Activated T-helper 17 cell treated with anti-CD3 and anti-CD28 coated beads, Interleukin-2, amount 50 U/mL, for 72 hours (primary cell): ENCODE results near the gene SORL1. TPM values are rescaled to one million over a fixed set of nuclear protein-coding genes. Genes with fewer than 3 reads are reported as not detected.
"Not testable (repeated sequence)": the region's sequence is repeated elsewhere in the genome, so short reads cannot be mapped to it uniquely, and the experiment has no call there.

Experiments
- ATAC-seq: fragments of 150-1000 bp; cut with Tn5 transposase; replicated peaks from 2 replicates; pipeline ENCODE4 v1.10.0; 2021; ENCODE audit warnings: mild to moderate bottlenecking, moderate library complexity
- H3K27ac Mint-ChIP-seq: one replicate; pipeline ENCODE4 v1.8.0; 2022; ENCODE audit warnings: mixed read lengths
- H3K27me3 Mint-ChIP-seq: one replicate; pipeline ENCODE4 v1.8.0; 2022; ENCODE audit warnings: mixed read lengths
- H3K36me3 Mint-ChIP-seq: one replicate; pipeline ENCODE4 v1.8.0; 2022; ENCODE audit warnings: low read depth, mild to moderate bottlenecking, mixed read lengths
- H3K4me1 Mint-ChIP-seq: one replicate; pipeline ENCODE4 v1.8.0; 2022; ENCODE audit warnings: mixed read lengths
- H3K4me3 Mint-ChIP-seq: one replicate; pipeline ENCODE4 v1.8.0; 2022; ENCODE audit warnings: mild to moderate bottlenecking, mixed read lengths
- H3K9me3 Mint-ChIP-seq: one replicate; pipeline ENCODE4 v1.8.0; 2022; ENCODE audit warnings: mixed read lengths
- total RNA-seq, 2 donors: library from RNA; stranded (reverse); gene quantifications; one replicate each; pipeline ENCODE4 v1.2.3, GENCODE V29; 2022

Gene SORL1
- total RNA-seq, 2 donors from 2014 or later: 47.1 to 98.5 TPM

GRCh38 chr11:121483805-121484480 lies 31.8 kb downstream of the SORL1 start:
- H3K27ac Mint-ChIP-seq: peak overlapping the region; percentile 90
- peaks cover 30% of the 10 kb centered on the region for H3K4me1 Mint-ChIP-seq
- H3K27me3 Mint-ChIP-seq: no peaks in the 10 kb centered on the region
- peak overlapping the region; percentile 83 for H3K4me3 Mint-ChIP-seq
- no peak for ATAC-seq
- no peaks in the 10 kb centered on the region for H3K9me3 Mint-ChIP-seq
- peaks cover 51% of the 10 kb centered on the region for H3K36me3 Mint-ChIP-seq

- no peaks in the 10 kb centered on the region for H3K9me3 Mint-ChIP-seq
- H3K36me3 Mint-ChIP-seq: peaks cover 59% of the 10 kb centered on the region
- H3K27ac Mint-ChIP-seq: no peak overlapping the region
- no peaks in the 10 kb centered on the region for H3K27me3 Mint-ChIP-seq
- H3K4me3 Mint-ChIP-seq: no peak overlapping the region
- ATAC-seq: no peak
- H3K4me1 Mint-ChIP-seq: peaks cover 30% of the 10 kb centered on the region
Observed at GRCh38 chr11:121485216-121485615, 33.1 kb downstream of the SORL1 start.

GRCh38 chr11:121486054-121486453 lies 33.9 kb downstream of the SORL1 start:
- H3K27ac Mint-ChIP-seq: no peak overlapping the region
- no peaks in the 10 kb centered on the region for H3K27me3 Mint-ChIP-seq
- no peak for ATAC-seq
- no peaks in the 10 kb centered on the region for H3K9me3 Mint-ChIP-seq
- peaks cover 34% of the 10 kb centered on the region for H3K4me1 Mint-ChIP-seq
- H3K36me3 Mint-ChIP-seq: peaks cover 67% of the 10 kb centered on the region
- H3K4me3 Mint-ChIP-seq: no peak overlapping the region

DNA sequence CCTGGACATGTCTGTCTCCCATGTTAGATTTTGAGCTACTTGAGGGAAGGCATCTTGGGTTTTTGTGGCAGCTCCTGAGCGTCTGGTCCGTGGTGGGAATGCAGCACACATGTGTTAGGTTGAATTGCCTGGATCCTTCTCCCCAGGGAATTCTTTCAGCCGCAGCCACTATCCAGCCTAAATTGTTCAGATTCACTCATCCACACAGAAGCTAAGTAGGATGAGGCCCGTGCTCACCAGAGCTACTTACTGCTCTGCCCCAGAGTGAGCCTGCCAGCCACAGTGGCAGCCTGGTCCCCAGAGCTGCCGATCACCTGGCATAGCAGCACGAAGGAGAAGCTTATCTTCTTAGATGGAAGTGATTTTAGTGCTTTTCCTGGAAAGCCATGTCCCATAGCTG lies 35.1 kb downstream of the SORL1 start:
- Mint-ChIP-seq H3K27ac (peak overlapping the region; percentile 34), H3K4me3 (no peak overlapping the region), H3K9me3 (no peaks in the 10 kb centered on the region), H3K4me1 (peaks cover 28% of the 10 kb centered on the region), H3K36me3 (peaks cover 76% of the 10 kb centered on the region), H3K27me3 (no peaks in the 10 kb centered on the region)
- no peak for ATAC-seq

GRCh38 chr11:121488170-121488569 lies 36.1 kb downstream of the SORL1 start:
- peak overlapping the region; percentile 2 for H3K27ac Mint-ChIP-seq
- H3K4me3 Mint-ChIP-seq: no peak overlapping the region
- H3K27me3 Mint-ChIP-seq: no peaks in the 10 kb centered on the region
- no peaks in the 10 kb centered on the region for H3K9me3 Mint-ChIP-seq
- ATAC-seq: no peak
- peaks cover 23% of the 10 kb centered on the region for H3K4me1 Mint-ChIP-seq
- H3K36me3 Mint-ChIP-seq: peaks cover 80% of the 10 kb centered on the region

DNA sequence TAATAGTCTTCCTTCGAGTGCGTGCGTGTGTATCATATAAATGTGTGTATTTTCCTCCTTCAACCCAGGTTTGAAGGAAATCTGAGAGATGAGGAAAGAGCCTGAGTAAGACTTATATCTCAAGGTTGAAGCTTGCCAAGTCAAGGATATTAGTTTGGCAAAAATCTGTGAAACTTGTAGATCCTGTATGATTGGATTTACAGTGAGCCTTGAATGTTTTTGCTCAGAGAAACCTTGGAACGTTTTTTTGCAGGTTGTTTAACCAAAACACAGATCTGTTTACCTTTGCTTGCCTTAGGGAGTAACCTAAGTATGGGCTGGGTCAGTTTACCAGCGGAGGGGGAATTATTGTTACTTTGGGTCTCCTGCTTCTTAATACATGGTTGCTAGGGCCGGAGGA lies 36.5 kb downstream of the SORL1 start:
- H3K4me3 Mint-ChIP-seq: no peak overlapping the region
- no peak for ATAC-seq
- no peaks in the 10 kb centered on the region for H3K9me3 Mint-ChIP-seq
- H3K4me1 Mint-ChIP-seq: peaks cover 23% of the 10 kb centered on the region
- H3K27ac Mint-ChIP-seq: peak overlapping the region; percentile 2
- H3K36me3 Mint-ChIP-seq: peaks cover 82% of the 10 kb centered on the region
- H3K27me3 Mint-ChIP-seq: no peaks in the 10 kb centered on the region

GRCh38 chr11:121489823-121490222 lies 37.7 kb downstream of the SORL1 start:
- H3K27me3 Mint-ChIP-seq: no peaks in the 10 kb centered on the region
- peak; percentile 40 for ATAC-seq
- no peaks in the 10 kb centered on the region for H3K9me3 Mint-ChIP-seq
- H3K27ac Mint-ChIP-seq: peak overlapping the region; percentile 29
- H3K4me1 Mint-ChIP-seq: peaks cover 24% of the 10 kb centered on the region
- peaks cover 71% of the 10 kb centered on the region for H3K36me3 Mint-ChIP-seq
- no peak overlapping the region for H3K4me3 Mint-ChIP-seq

DNA sequence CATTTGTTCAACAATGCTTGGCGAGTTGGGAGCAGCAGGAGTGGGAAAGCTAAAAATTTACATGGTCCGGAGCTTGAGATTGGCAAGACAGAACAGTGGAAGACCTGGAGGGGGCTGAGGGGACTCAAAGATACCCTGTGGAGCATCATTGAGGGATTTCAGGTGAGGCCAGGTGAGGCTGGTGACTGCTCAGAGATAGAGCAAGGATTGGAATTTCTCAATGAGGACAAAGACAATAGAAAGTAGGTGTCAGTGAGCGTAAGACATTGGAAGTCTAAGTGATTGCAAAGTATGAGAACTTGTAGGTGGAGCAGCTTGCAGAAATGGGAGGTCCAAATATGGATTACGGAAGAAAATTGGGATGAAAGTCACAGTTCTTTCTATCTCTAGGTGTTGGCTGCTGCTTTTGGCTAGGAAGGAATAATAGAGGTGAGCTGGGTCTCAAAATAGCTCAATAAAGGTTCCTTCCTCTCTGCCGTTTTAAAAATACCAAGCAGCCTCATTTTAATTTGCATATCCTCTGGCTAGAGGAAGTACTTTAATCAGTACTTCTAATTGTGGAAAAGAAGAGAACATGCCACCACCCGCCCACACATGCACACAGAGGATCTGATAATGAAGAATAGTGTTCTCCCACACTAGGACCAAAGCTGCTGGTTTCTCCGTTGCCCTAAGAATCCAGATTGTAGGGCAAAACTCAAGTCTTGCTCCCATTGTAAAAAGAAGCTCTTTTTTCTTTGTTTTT lies 42.4 kb downstream of the SORL1 start:
- H3K36me3 Mint-ChIP-seq: peaks cover 78% of the 10 kb centered on the region
- peak; percentile 79 for ATAC-seq
- peak overlapping the region; percentile 65 for H3K27ac Mint-ChIP-seq
- no peaks in the 10 kb centered on the region for H3K27me3 Mint-ChIP-seq
- peak overlapping the region; percentile 69 for H3K4me3 Mint-ChIP-seq
- peaks cover 43% of the 10 kb centered on the region for H3K4me1 Mint-ChIP-seq
- H3K9me3 Mint-ChIP-seq: no peaks in the 10 kb centered on the region

GRCh38 chr11:121497176-121497998 lies 45.3 kb downstream of the SORL1 start:
- no peaks in the 10 kb centered on the region for H3K27me3 Mint-ChIP-seq
- peak overlapping the region; percentile 32 for H3K27ac Mint-ChIP-seq
- peaks cover 73% of the 10 kb centered on the region for H3K36me3 Mint-ChIP-seq

DNA sequence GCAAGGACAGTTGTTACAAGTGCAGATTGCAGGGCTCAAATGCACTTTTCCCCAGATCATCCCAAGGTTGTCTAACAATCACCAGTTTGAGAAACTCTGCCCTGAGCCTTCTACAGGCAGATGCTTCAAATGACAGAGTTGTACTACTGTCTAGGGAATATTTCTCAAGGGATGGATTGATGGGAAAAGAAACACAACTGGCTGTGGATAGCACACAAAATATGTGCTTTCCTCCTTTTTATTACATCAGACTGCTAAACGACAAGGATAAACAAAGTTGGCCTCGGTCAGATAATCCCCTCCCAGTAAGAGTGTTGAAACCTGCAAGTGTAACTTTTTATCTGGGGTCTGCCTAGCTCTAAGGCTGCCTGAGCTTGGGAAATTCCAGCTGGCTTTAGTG lies 47.3 kb downstream of the SORL1 start:
- H3K27ac Mint-ChIP-seq: peak overlapping the region; percentile 39

More at GRCh38 chr11:121497176-121497998, 45.3 kb downstream of the SORL1 start:
- H3K4me3 Mint-ChIP-seq: no peak overlapping the region
- peaks cover 4% of the 10 kb centered on the region for H3K9me3 Mint-ChIP-seq
- H3K4me1 Mint-ChIP-seq: peaks cover 50% of the 10 kb centered on the region
- no peak for ATAC-seq

GRCh38 chr11:121500275-121500674 lies 48.2 kb downstream of the SORL1 start:
- no peaks in the 10 kb centered on the region for H3K27me3 Mint-ChIP-seq
- peaks cover 40% of the 10 kb centered on the region for H3K4me1 Mint-ChIP-seq
- H3K4me3 Mint-ChIP-seq: no peak overlapping the region
- peaks cover 93% of the 10 kb centered on the region for H3K36me3 Mint-ChIP-seq
- peaks cover 4% of the 10 kb centered on the region for H3K9me3 Mint-ChIP-seq
- ATAC-seq: no peak
- peak overlapping the region; percentile 51 for H3K27ac Mint-ChIP-seq

More for the DNA sequence above, 47.3 kb downstream of the SORL1 start:
- Mint-ChIP-seq H3K4me1 (peaks cover 39% of the 10 kb centered on the region), H3K9me3 (peaks cover 4% of the 10 kb centered on the region), H3K27me3 (no peaks in the 10 kb centered on the region), H3K36me3 (peaks cover 85% of the 10 kb centered on the region), H3K4me3 (no peak overlapping the region)
- no peak for ATAC-seq

DNA sequence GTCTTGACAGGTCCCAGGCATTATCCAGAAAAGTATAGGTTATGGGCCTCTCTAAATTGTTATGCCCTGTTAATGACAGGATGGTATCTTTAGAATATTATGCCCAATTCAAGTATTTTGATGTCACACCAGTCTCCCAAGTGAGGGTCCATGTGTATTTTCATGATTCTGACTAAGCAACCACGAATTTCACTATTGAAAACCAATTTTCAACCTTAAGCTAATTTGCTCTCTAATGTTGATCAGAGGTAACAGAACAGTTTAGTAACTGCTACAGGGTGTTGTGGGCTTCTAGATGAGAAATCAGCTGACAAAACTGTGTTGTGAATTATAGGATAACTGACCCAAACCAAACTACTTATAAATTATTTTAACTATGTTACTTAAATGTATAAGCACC lies 48.6 kb downstream of the SORL1 start:
- peak; percentile 31 for ATAC-seq

DNA sequence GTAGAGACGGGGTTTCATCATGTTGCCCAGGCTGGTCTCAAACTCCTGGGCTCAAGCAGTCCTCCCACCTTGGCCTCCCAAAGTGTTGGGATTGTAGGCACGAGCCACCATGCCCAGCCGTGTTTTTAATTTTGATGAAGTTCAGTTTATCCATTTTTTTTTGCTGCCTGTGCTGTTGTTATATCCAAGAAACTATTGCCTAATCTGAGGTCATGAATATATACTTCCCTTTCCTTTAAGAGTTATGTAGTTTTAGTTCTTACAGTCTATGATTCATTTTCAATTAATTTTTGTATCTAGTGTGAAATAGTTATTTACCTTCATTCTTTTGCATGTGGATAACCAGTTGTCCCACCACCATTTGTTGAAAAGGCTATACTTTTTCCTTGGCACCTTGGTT lies 50.9 kb downstream of the SORL1 start:
- H3K4me1 Mint-ChIP-seq: peaks cover 26% of the 10 kb centered on the region
- H3K27me3 Mint-ChIP-seq: no peaks in the 10 kb centered on the region
- H3K36me3 Mint-ChIP-seq: peaks cover 92% of the 10 kb centered on the region
- ATAC-seq: no peak
- no peak overlapping the region for H3K27ac Mint-ChIP-seq
- H3K9me3 Mint-ChIP-seq: peaks cover 4% of the 10 kb centered on the region
- no peak overlapping the region for H3K4me3 Mint-ChIP-seq

More for the DNA sequence above, 48.6 kb downstream of the SORL1 start:
- no peak overlapping the region for H3K27ac Mint-ChIP-seq
- peaks cover 93% of the 10 kb centered on the region for H3K36me3 Mint-ChIP-seq
- H3K9me3 Mint-ChIP-seq: peaks cover 4% of the 10 kb centered on the region
- no peaks in the 10 kb centered on the region for H3K27me3 Mint-ChIP-seq
- peaks cover 36% of the 10 kb centered on the region for H3K4me1 Mint-ChIP-seq
- no peak overlapping the region for H3K4me3 Mint-ChIP-seq

DNA sequence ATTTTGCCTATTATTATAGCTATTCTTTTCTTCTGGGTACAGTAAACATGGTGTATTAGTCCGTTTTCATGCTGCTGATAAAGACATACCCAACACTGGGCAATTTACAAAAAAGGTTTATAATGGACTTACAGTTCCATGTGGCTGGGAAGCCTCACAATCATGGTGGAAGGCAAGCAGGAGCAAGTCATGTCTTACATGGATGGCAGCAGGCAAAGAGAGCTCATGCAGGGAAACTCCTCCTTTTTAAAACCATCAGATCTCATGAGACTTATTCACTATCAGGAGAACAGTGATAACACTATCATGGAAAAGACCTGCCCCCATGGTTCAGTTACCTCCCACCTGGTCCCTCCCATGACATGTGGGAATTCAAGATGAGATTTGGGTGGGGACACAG lies 54.1 kb downstream of the SORL1 start:
- Mint-ChIP-seq H3K36me3 (peaks cover 94% of the 10 kb centered on the region), H3K4me1 (peaks cover 18% of the 10 kb centered on the region), H3K27ac (peak overlapping the region; percentile 3)
- not testable (repeated sequence) for ATAC-seq, H3K9me3 Mint-ChIP-seq, H3K4me3 Mint-ChIP-seq, H3K27me3 Mint-ChIP-seq
